SK-N-SH treated with all-trans-retinoic acid at 6 μM for 48 hours (cell line): ENCODE measurements around the gene CAB39L.

Experiments used
- ATAC-seq: fragments of 200-7000 bp; cut with Tn5 transposase; 3 replicates; pipeline ENCODE4 v1.9.1; 2020; ENCODE audit warnings: mild to moderate bottlenecking, moderate library complexity
- ARNTL ChIP-seq: fragments of 450-650 bp; formaldehyde crosslinking; IDR thresholded peaks from 2 replicates; pipeline ENCODE4 v1.5.0; 2020; ENCODE audit warnings: low read depth, mild to moderate bottlenecking, moderate library complexity, borderline replicate concordance
- BACH2 ChIP-seq: fragments of 250-450 bp; sonication (Bioruptor Pico); IDR thresholded peaks from 2 replicates; pipeline ENCODE4 v1.9.0; 2021; ENCODE audit warnings: mild to moderate bottlenecking, borderline replicate concordance
- CSDC2 ChIP-seq: fragments of 250-450 bp; sonication (Bioruptor Pico); IDR thresholded peaks from 2 replicates; pipeline ENCODE4 v1.5.0; 2020; ENCODE audit warnings: mild to moderate bottlenecking, moderate library complexity
- ESRRG ChIP-seq: fragments of 250-450 bp; sonication (Bioruptor Pico); IDR thresholded peaks from 2 replicates; pipeline ENCODE4 v1.6.1; 2021; ENCODE audit warnings: mild to moderate bottlenecking
- GLIS3 ChIP-seq: fragments of 250-450 bp; sonication (Bioruptor Pico); IDR thresholded peaks from 2 replicates; pipeline ENCODE4 v1.5.0; 2020; ENCODE audit warnings: mild to moderate bottlenecking, moderate library complexity
- ISL1 ChIP-seq: fragments of 250-450 bp; sonication (Bioruptor Pico); IDR thresholded peaks from 2 replicates; pipeline ENCODE4 v2.1.2; 2022; ENCODE audit warnings: mild to moderate bottlenecking, moderate library complexity
- OSR1 ChIP-seq: fragments of 250-450 bp; sonication (Bioruptor Pico); IDR thresholded peaks from 2 replicates; pipeline ENCODE4 v1.8.0; 2022; ENCODE audit warnings: moderate library complexity, mild to moderate bottlenecking, inconsistent platforms
- PPARA ChIP-seq: fragments of 250-450 bp; sonication (Bioruptor Pico); IDR thresholded peaks from 2 replicates; pipeline ENCODE4 v1.5.0; 2020; ENCODE audit warnings: mild to moderate bottlenecking, borderline replicate concordance
- RARB ChIP-seq: fragments of 250-450 bp; sonication (Bioruptor Pico); IDR thresholded peaks from 2 replicates; pipeline ENCODE4 v1.8.0; 2021; ENCODE audit warnings: mild to moderate bottlenecking, moderate library complexity
- TCF4 ChIP-seq: fragments of 250-450 bp; sonication (Bioruptor Pico); IDR thresholded peaks from 2 replicates; pipeline ENCODE4 v1.8.0; 2021; ENCODE audit warnings: mild to moderate bottlenecking, moderate library complexity, borderline replicate concordance
- TOX ChIP-seq: fragments of 250-450 bp; sonication (Bioruptor Pico); IDR thresholded peaks from 2 replicates; pipeline ENCODE4 v1.8.0; 2021; ENCODE audit warnings: mild to moderate bottlenecking, moderate library complexity, borderline replicate concordance
- ZC3H10 ChIP-seq: fragments of 250-450 bp; sonication (Bioruptor Pico); IDR thresholded peaks from 2 replicates; pipeline ENCODE4 v1.5.1; 2021; ENCODE audit warnings: mild to moderate bottlenecking, moderate library complexity
- ZFP3 ChIP-seq: fragments of 250-450 bp; sonication (Bioruptor Pico); IDR thresholded peaks from 2 replicates; pipeline ENCODE4 v1.5.0; 2020; ENCODE audit warnings: mild to moderate bottlenecking, moderate library complexity
- ZFP30 ChIP-seq: fragments of 450-650 bp; formaldehyde crosslinking; IDR thresholded peaks from 2 replicates; pipeline ENCODE4 v1.5.0; 2022; ENCODE audit warnings: mild to moderate bottlenecking, moderate library complexity
- ZNF565 ChIP-seq: fragments of 450-650 bp; formaldehyde crosslinking; conservative IDR thresholded peaks from 2 replicates; pipeline ENCODE4 v1.5.0; 2020; ENCODE audit warnings: low read depth, mild to moderate bottlenecking, moderate library complexity
- ZNF70 ChIP-seq: fragments of 450-650 bp; formaldehyde crosslinking; IDR thresholded peaks from 2 replicates; pipeline ENCODE4 v1.5.0; 2020; ENCODE audit warnings: mild to moderate bottlenecking, moderate library complexity
- ZNF8 ChIP-seq: fragments of 450-650 bp; formaldehyde crosslinking; IDR thresholded peaks from 2 replicates; pipeline ENCODE4 v1.5.0; 2020; ENCODE audit warnings: mild to moderate bottlenecking, moderate library complexity
- TF ChIP-seq, protein P1 (sequence below): fragments of 250-450 bp; sonication (Bioruptor Pico); IDR thresholded peaks from 2 replicates; pipeline ENCODE4 v1.5.1; 2020; ENCODE audit warnings: low read depth, mild to moderate bottlenecking, moderate library complexity
- TF ChIP-seq, protein P2 (sequence below): fragments of 250-450 bp; sonication (Bioruptor Pico); IDR thresholded peaks from 2 replicates; pipeline ENCODE4 v1.8.0; 2021; ENCODE audit warnings: low read depth, mild to moderate bottlenecking, moderate library complexity, borderline replicate concordance
- TF ChIP-seq, protein P3 (sequence below): fragments of 250-450 bp; sonication (Bioruptor Pico); IDR thresholded peaks from 2 replicates; pipeline ENCODE4 v1.5.0; 2020; ENCODE audit warnings: mild to moderate bottlenecking, moderate library complexity
- TF ChIP-seq, protein P4 (sequence below): fragments of 250-450 bp; sonication (Bioruptor Pico); IDR thresholded peaks from 2 replicates; pipeline ENCODE4 v1.8.0; 2020; ENCODE audit warnings: mild to moderate bottlenecking, moderate library complexity, borderline replicate concordance

Gene CAB39L

DNA sequence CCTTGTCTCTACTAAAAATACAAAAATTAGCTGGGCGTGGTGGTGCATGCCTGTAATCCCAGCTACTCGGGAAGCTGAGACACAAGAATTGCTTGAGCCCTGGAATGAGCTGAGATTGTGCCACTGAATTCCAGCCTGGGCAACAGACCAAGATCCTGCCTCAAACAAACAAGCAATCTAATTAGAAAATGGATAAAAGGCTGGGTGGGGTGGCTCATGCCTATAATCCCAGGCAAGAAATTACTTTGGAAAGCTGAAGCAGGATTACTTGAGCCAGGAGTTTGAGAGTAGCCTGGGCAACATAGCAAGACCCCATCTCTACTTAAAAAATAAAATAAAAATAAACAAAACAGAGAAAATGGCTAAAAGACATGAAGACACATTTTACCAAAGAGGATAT lies 77.0 kb downstream of the CAB39L start:
- no peak for TF ChIP-seq PPARA (CRISPR knock-in tag)
- no peak for TF ChIP-seq ISL1 (CRISPR knock-in tag)
- no peak for TF ChIP-seq GLIS3 (CRISPR knock-in tag)
- no peak for TF ChIP-seq OSR1 (CRISPR knock-in tag)
- TF ChIP-seq, protein P1, sequence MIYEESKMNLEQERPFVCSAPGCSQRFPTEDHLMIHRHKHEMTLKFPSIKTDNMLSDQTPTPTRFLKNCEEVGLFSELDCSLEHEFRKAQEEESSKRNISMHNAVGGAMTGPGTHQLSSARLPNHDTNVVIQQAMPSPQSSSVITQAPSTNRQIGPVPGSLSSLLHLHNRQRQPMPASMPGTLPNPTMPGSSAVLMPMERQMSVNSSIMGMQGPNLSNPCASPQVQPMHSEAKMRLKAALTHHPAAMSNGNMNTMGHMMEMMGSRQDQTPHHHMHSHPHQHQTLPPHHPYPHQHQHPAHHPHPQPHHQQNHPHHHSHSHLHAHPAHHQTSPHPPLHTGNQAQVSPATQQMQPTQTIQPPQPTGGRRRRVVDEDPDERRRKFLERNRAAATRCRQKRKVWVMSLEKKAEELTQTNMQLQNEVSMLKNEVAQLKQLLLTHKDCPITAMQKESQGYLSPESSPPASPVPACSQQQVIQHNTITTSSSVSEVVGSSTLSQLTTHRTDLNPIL = no peak
- no peak for TF ChIP-seq BACH2 (CRISPR knock-in tag)
- TF ChIP-seq ZFP3 (CRISPR knock-in tag) = no peak
- no peak for TF ChIP-seq ZC3H10 (CRISPR knock-in tag)
- no peak for TF ChIP-seq TCF4
- TF ChIP-seq ZNF565 = no peak
- no peak for TF ChIP-seq ZNF70 (CRISPR knock-in tag)
- TF ChIP-seq ARNTL (CRISPR knock-in tag) = no peak
- TF ChIP-seq, protein P2, sequence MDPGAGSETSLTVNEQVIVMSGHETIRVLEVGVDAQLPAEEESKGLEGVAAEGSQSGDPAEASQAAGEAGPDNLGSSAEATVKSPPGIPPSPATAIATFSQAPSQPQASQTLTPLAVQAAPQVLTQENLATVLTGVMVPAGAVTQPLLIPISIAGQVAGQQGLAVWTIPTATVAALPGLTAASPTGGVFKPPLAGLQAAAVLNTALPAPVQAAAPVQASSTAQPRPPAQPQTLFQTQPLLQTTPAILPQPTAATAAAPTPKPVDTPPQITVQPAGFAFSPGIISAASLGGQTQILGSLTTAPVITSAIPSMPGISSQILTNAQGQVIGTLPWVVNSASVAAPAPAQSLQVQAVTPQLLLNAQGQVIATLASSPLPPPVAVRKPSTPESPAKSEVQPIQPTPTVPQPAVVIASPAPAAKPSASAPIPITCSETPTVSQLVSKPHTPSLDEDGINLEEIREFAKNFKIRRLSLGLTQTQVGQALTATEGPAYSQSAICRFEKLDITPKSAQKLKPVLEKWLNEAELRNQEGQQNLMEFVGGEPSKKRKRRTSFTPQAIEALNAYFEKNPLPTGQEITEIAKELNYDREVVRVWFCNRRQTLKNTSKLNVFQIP (CRISPR knock-in tag) = no peak
- no peak for TF ChIP-seq CSDC2 (CRISPR knock-in tag)
- no peak for TF ChIP-seq ZNF8
- TF ChIP-seq TOX (CRISPR knock-in tag) = no peak
- TF ChIP-seq, protein P3, sequence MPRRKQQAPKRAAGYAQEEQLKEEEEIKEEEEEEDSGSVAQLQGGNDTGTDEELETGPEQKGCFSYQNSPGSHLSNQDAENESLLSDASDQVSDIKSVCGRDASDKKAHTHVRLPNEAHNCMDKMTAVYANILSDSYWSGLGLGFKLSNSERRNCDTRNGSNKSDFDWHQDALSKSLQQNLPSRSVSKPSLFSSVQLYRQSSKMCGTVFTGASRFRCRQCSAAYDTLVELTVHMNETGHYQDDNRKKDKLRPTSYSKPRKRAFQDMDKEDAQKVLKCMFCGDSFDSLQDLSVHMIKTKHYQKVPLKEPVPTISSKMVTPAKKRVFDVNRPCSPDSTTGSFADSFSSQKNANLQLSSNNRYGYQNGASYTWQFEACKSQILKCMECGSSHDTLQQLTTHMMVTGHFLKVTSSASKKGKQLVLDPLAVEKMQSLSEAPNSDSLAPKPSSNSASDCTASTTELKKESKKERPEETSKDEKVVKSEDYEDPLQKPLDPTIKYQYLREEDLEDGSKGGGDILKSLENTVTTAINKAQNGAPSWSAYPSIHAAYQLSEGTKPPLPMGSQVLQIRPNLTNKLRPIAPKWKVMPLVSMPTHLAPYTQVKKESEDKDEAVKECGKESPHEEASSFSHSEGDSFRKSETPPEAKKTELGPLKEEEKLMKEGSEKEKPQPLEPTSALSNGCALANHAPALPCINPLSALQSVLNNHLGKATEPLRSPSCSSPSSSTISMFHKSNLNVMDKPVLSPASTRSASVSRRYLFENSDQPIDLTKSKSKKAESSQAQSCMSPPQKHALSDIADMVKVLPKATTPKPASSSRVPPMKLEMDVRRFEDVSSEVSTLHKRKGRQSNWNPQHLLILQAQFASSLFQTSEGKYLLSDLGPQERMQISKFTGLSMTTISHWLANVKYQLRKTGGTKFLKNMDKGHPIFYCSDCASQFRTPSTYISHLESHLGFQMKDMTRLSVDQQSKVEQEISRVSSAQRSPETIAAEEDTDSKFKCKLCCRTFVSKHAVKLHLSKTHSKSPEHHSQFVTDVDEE (CRISPR knock-in tag) = no peak
- TF ChIP-seq, protein P4, sequence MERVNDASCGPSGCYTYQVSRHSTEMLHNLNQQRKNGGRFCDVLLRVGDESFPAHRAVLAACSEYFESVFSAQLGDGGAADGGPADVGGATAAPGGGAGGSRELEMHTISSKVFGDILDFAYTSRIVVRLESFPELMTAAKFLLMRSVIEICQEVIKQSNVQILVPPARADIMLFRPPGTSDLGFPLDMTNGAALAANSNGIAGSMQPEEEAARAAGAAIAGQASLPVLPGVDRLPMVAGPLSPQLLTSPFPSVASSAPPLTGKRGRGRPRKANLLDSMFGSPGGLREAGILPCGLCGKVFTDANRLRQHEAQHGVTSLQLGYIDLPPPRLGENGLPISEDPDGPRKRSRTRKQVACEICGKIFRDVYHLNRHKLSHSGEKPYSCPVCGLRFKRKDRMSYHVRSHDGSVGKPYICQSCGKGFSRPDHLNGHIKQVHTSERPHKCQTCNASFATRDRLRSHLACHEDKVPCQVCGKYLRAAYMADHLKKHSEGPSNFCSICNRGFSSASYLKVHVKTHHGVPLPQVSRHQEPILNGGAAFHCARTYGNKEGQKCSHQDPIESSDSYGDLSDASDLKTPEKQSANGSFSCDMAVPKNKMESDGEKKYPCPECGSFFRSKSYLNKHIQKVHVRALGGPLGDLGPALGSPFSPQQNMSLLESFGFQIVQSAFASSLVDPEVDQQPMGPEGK (CRISPR knock-in tag) = no peak
- no peak for TF ChIP-seq ESRRG (CRISPR knock-in tag)
- TF ChIP-seq, all 23 proteins: peak for 0
- no peak for ATAC-seq

DNA sequence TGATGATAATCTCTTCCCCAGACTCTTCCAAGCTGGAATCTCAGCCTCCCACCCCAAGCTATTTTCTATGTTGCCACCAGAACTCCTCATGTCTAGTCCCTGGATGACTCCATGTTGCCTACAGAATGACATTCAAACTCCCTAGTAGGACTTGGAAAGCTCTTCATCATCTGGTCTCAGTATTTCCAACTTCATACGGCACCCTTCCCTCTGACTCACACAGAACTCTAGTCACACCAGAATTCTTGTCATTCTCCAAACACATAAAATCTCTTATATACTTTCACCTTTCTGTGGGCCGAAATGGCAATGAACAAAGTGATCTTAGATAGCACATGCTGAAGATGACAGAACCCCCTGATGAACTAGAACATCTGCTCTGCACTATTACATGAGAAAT lies 86.2 kb downstream of the CAB39L start:
- TF ChIP-seq, protein P1 = no peak
- no peak for TF ChIP-seq ZC3H10 (CRISPR knock-in tag)
- TF ChIP-seq RARB (CRISPR knock-in tag) = no peak
- no peak for TF ChIP-seq TCF4
- no peak for TF ChIP-seq ZNF8
- no peak for TF ChIP-seq ZFP30
- TF ChIP-seq ZNF70 (CRISPR knock-in tag) = no peak
- no peak for TF ChIP-seq ESRRG (CRISPR knock-in tag)
- no peak for TF ChIP-seq TOX (CRISPR knock-in tag)
- TF ChIP-seq, protein P2 (CRISPR knock-in tag) = no peak
- TF ChIP-seq PPARA (CRISPR knock-in tag) = no peak
- TF ChIP-seq OSR1 (CRISPR knock-in tag) = no peak
- TF ChIP-seq CSDC2 (CRISPR knock-in tag) = no peak
- TF ChIP-seq, all 23 proteins: peak for 0
- no peak for ATAC-seq
